ENCODE measurements around the gene MBNL2. TPM values are rescaled to one million over a fixed set of nuclear protein-coding genes. Genes with fewer than 3 reads are reported as not detected.

Gene MBNL2
- total RNA-seq, 1 donor from 2014 or later, result 16.9 TPM

DNA sequence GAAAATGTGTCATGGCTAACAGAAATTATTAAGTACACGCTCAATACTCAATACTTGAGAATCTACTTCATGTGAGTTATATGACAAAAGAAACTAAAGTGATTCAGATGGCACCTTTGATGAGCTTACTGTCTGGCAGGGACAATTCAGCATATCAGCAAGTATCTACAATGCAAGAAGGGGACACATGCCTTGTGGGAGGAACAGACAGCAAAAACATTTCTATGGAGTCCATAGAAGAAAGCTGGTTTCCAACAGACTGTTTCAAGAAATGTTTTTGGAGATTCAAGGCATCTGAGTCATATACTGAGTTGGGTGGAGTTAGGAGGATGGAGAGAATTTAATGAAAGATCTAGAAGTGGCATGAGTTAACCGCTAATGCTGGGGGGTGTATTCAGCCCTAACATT lies 54.7 kb downstream of the MBNL2 start:
- Mint-ChIP-seq H3K9me3 (no peaks in the 10 kb centered on the region), H3K36me3 (ENCODE audit: low read depth) (peaks cover 14% of the 10 kb centered on the region), H3K4me1 (peaks cover 18% of the 10 kb centered on the region), H3K27ac (ENCODE audit: unreplicated experiment) (no peak overlapping the region), H3K27me3 (ENCODE audit: low read depth) (no peaks in the 10 kb centered on the region), H3K4me3 (no peak overlapping the region)
- no peak for DNase-seq (ENCODE audit: low read depth, low spot score)
- TF ChIP-seq, protein P1, sequence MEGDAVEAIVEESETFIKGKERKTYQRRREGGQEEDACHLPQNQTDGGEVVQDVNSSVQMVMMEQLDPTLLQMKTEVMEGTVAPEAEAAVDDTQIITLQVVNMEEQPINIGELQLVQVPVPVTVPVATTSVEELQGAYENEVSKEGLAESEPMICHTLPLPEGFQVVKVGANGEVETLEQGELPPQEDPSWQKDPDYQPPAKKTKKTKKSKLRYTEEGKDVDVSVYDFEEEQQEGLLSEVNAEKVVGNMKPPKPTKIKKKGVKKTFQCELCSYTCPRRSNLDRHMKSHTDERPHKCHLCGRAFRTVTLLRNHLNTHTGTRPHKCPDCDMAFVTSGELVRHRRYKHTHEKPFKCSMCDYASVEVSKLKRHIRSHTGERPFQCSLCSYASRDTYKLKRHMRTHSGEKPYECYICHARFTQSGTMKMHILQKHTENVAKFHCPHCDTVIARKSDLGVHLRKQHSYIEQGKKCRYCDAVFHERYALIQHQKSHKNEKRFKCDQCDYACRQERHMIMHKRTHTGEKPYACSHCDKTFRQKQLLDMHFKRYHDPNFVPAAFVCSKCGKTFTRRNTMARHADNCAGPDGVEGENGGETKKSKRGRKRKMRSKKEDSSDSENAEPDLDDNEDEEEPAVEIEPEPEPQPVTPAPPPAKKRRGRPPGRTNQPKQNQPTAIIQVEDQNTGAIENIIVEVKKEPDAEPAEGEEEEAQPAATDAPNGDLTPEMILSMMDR (conservative IDR thresholded peaks at IDR 0.05), result no peak

DNA sequence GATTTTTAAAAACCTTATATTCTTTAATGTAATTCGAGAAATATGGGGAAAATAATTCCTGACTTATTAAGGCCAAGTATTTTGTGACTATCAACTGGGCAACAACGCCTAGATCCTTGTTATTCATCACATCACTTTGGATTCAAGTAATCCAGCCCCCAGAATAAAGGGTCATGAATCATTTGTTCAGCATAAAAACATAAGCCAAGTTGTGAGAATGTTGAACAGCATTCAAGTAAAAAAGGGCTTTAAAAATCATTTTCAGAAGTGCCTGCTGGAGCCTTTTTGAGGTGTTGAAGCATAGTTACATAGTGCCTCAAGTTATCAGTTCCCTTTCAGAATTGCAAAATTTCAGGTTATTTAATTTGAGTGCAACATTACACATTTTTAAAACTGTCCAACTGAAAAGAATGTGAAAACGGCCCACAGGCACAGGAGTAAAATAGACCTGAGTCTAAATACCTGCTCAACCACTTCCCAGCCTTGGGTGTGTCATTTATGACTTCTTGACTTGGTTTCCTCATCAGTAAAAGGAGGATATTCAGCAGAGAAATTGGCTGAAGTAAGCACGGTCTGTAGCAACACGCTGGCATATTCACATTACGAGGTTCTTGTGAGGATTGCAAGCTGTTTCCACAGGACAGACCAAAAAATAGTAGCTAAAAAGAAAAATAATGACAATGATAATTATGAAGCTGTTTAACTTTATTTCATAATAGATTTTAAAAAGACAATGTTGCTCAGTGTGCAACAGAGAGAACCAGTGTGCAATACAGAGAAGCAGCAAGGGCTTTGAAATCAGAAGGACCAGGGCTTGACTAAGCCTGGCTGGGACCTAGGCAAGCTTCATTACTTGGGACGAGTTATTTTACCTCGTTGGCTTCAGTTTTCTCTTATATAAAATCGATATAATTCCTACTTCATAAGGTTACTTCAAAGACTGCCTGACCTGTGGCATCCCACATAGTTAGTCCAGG lies 56.6 kb downstream of the MBNL2 start:
- TF ChIP-seq, protein P1 (conservative IDR thresholded peaks at IDR 0.05), result no peak
- H3K36me3 Mint-ChIP-seq (ENCODE audit: low read depth), result peaks cover 14% of the 10 kb centered on the region
- no peak overlapping the region for H3K27ac Mint-ChIP-seq (ENCODE audit: unreplicated experiment)
- H3K9me3 Mint-ChIP-seq, result no peaks in the 10 kb centered on the region
- peaks cover 22% of the 10 kb centered on the region for H3K4me1 Mint-ChIP-seq
- no peaks in the 10 kb centered on the region for H3K27me3 Mint-ChIP-seq (ENCODE audit: low read depth)
- DNase-seq (ENCODE audit: low read depth, low spot score), result no peak
- no peak overlapping the region for H3K4me3 Mint-ChIP-seq

DNA sequence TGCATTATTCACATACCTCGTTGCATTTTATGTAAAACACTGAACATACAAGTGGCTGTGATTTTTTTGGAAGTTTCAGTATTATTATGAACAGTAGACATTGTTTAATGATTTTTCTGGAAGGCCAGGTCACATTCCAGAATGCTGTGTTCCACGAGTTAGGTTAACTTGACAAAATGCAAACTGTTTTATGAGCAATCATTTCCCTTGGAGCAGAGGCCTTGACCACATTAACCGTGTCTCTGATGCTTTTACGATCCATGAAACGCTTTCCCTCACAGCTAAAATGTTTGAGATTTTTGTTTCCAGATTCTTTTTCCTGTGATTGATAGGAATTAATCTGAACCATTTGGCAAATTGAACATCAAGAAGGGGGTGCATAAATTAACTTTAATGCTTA lies 57.8 kb downstream of the MBNL2 start:
- H3K9me3 Mint-ChIP-seq, result no peaks in the 10 kb centered on the region
- peaks cover 22% of the 10 kb centered on the region for H3K4me1 Mint-ChIP-seq
- H3K27ac Mint-ChIP-seq (ENCODE audit: unreplicated experiment), result no peak overlapping the region

DNA sequence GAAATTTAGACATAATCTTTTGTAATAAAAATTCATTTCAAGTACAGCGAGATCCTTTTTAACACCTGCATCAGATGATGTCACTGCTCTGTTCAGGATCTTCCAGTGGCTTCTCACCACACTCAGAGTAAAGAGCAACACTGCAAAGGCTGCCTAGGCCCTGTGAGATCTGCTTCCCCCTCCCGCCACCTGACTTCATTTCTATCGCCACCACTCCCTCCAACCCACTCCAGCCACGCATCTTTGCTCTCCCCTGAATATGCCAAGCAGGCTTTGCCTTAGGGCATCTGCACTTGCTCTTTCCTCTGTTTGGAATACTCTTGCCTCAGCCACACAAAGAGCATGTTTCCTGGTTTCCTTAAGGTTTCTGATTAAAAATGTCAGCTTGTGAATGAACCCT lies 58.3 kb downstream of the MBNL2 start:
- DNase-seq (ENCODE audit: low read depth, low spot score), result no peak
- H3K4me3 Mint-ChIP-seq, result no peak overlapping the region
- H3K4me1 Mint-ChIP-seq, result peaks cover 24% of the 10 kb centered on the region
- TF ChIP-seq, protein P1 (conservative IDR thresholded peaks at IDR 0.05), result no peak
- peaks cover 13% of the 10 kb centered on the region for H3K36me3 Mint-ChIP-seq (ENCODE audit: low read depth)
- peak overlapping the region; percentile 60 for H3K27ac Mint-ChIP-seq (ENCODE audit: unreplicated experiment)
- no peaks in the 10 kb centered on the region for H3K9me3 Mint-ChIP-seq
- no peaks in the 10 kb centered on the region for H3K27me3 Mint-ChIP-seq (ENCODE audit: low read depth)

More for the DNA sequence above, 57.8 kb downstream of the MBNL2 start:
- H3K4me3 Mint-ChIP-seq, result no peak overlapping the region
- TF ChIP-seq, protein P1 (conservative IDR thresholded peaks at IDR 0.05), result no peak
- peaks cover 14% of the 10 kb centered on the region for H3K36me3 Mint-ChIP-seq (ENCODE audit: low read depth)
- H3K27me3 Mint-ChIP-seq (ENCODE audit: low read depth), result no peaks in the 10 kb centered on the region
- DNase-seq (ENCODE audit: low read depth, low spot score), result no peak

DNA sequence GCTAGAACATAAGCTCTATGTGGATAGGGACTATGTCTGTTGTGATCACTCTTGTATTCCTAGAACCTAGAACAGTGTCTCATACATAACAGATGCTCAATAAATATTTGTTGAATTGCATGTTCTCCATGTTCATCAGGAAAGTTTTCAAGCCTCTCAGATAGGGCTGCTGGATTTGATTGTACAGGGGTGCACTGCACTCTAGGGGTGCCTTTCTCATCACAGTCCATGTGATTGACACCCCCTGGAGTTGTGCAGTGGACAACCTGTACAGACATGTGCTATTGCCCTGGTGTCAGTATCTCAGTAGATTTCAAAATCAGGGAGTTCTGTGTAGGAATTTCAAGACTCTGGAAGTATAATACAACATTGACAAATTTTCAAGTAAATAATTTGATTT lies 58.9 kb downstream of the MBNL2 start:
- DNase-seq (ENCODE audit: low read depth, low spot score), result no peak
- H3K27ac Mint-ChIP-seq (ENCODE audit: unreplicated experiment), result peak overlapping the region; percentile 60
- H3K4me1 Mint-ChIP-seq, result peaks cover 30% of the 10 kb centered on the region
- no peaks in the 10 kb centered on the region for H3K9me3 Mint-ChIP-seq
- H3K4me3 Mint-ChIP-seq, result no peak overlapping the region
- H3K36me3 Mint-ChIP-seq (ENCODE audit: low read depth), result peaks cover 8% of the 10 kb centered on the region
- TF ChIP-seq, protein P1 (conservative IDR thresholded peaks at IDR 0.05), result no peak
- H3K27me3 Mint-ChIP-seq (ENCODE audit: low read depth), result no peaks in the 10 kb centered on the region

Data from neural crest cell (in vitro differentiated cells).